ENCODE results near the gene TSEN54.

Gene TSEN54

GRCh38 chr17:75568412-75569255 is 52.3 kb downstream of the TSEN54 start:
- DNase-seq = no peak

- DNase-seq = no peak
Measured at GRCh38 chr17:75570034-75570676, 53.8 kb downstream of the TSEN54 start.

- no peak for DNase-seq
Measured at GRCh38 chr17:75570772-75571171, 54.4 kb downstream of the TSEN54 start.

- DNase-seq = no peak
Measured at GRCh38 chr17:75571197-75571884, 55.0 kb downstream of the TSEN54 start.

- no peak for DNase-seq
Measured at GRCh38 chr17:75571885-75572215, 55.5 kb downstream of the TSEN54 start.

- no peak for DNase-seq
Measured at GRCh38 chr17:75572713-75573539, 56.6 kb downstream of the TSEN54 start.

GRCh38 chr17:75573540-75573957 is 57.2 kb downstream of the TSEN54 start:
- no peak for DNase-seq

- DNase-seq = no peak
Measured at GRCh38 chr17:75573994-75574393, 57.7 kb downstream of the TSEN54 start.

Measured in effector CD8-positive, alpha-beta T cell (primary cell).